ENCODE measurements around the gene MPZL1.

GRCh38 chr1:167672831-167673230 lies 49.0 kb upstream of the MPZL1 start:
- no peak for TF ChIP-seq POLR2AphosphoS5 (IDR thresholded peaks at IDR 0.05; ENCODE audit: low read depth, low read length)
- TF ChIP-seq CREB1 (IDR thresholded peaks at IDR 0.05) = no peak
- TF ChIP-seq, protein P1, sequence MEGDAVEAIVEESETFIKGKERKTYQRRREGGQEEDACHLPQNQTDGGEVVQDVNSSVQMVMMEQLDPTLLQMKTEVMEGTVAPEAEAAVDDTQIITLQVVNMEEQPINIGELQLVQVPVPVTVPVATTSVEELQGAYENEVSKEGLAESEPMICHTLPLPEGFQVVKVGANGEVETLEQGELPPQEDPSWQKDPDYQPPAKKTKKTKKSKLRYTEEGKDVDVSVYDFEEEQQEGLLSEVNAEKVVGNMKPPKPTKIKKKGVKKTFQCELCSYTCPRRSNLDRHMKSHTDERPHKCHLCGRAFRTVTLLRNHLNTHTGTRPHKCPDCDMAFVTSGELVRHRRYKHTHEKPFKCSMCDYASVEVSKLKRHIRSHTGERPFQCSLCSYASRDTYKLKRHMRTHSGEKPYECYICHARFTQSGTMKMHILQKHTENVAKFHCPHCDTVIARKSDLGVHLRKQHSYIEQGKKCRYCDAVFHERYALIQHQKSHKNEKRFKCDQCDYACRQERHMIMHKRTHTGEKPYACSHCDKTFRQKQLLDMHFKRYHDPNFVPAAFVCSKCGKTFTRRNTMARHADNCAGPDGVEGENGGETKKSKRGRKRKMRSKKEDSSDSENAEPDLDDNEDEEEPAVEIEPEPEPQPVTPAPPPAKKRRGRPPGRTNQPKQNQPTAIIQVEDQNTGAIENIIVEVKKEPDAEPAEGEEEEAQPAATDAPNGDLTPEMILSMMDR (IDR thresholded peaks at IDR 0.05; ENCODE audit: control extremely low read depth in 1 of 3, insufficient read depth in 1 of 3, low read depth in 1 of 3, low read length in 3 of 3) = no peak
- TF ChIP-seq, protein P2, sequence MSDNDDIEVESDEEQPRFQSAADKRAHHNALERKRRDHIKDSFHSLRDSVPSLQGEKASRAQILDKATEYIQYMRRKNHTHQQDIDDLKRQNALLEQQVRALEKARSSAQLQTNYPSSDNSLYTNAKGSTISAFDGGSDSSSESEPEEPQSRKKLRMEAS (IDR thresholded peaks at IDR 0.05) = no peak
- no peak for TF ChIP-seq YY1 (IDR thresholded peaks at IDR 0.05; ENCODE audit: low read depth, low read length)
- no peak for TF ChIP-seq SP4 (IDR thresholded peaks at IDR 0.05; ENCODE audit: low read length)
- TF ChIP-seq POLR2A (IDR thresholded peaks at IDR 0.05; ENCODE audit: control extremely low read depth in 1 of 2, low read depth in 2 of 2, low read length in 2 of 2) = no peak
- TF ChIP-seq, protein P3, sequence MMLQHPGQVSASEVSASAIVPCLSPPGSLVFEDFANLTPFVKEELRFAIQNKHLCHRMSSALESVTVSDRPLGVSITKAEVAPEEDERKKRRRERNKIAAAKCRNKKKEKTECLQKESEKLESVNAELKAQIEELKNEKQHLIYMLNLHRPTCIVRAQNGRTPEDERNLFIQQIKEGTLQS (IDR thresholded peaks at IDR 0.05; ENCODE audit: insufficient read depth, low read depth, low read length) = no peak
- no peak for TF ChIP-seq SIN3A (conservative IDR thresholded peaks at IDR 0.05 in 1 of 2, IDR thresholded peaks at IDR 0.05 in 1 of 2; ENCODE audit: low read depth in 1 of 2, low read length in 2 of 2)
- no peak for TF ChIP-seq JUND (IDR thresholded peaks at IDR 0.05; ENCODE audit: low read length)
- no peak for TF ChIP-seq JUN (IDR thresholded peaks at IDR 0.05; ENCODE audit: low read depth, low read length)
- no peak for TF ChIP-seq TAF1 (IDR thresholded peaks at IDR 0.05; ENCODE audit: low read depth, low read length)
